Measurements from ENCODE around the gene CWH43.

GRCh38 chr4:48962636-48963035 lies 23.4 kb upstream of the CWH43 start:
- no peak for TF ChIP-seq GTF2F1 (IDR thresholded peaks at IDR 0.05; ENCODE audit: low read depth, low read length)
- no peak for TF ChIP-seq HDAC2 (IDR thresholded peaks at IDR 0.05)
- no peak for TF ChIP-seq KLF13 (tag; IDR thresholded peaks at IDR 0.05; ENCODE audit: borderline replicate concordance, low read depth)
- TF ChIP-seq ZFP1 (CRISPR knock-in tag; IDR thresholded peaks at IDR 0.05): no peak
- no peak for TF ChIP-seq KHSRP (IDR thresholded peaks at IDR 0.05)
- no peak for TF ChIP-seq CTCF (IDR thresholded peaks at IDR 0.05 in 2 of 3, conservative IDR thresholded peaks at IDR 0.05 in 1 of 3; ENCODE audit: insufficient read depth in 2 of 3, low read depth in 1 of 3, low read length in 3 of 3)
- no peak for TF ChIP-seq JUNB (CRISPR knock-in tag; conservative IDR thresholded peaks at IDR 0.05)
- no peak for TF ChIP-seq POLR2AphosphoS5 (IDR thresholded peaks at IDR 0.05; ENCODE audit: control insufficient read depth, insufficient read depth, low read depth, low read length)
- no peak for TF ChIP-seq LEF1 (IDR thresholded peaks at IDR 0.05)
- TF ChIP-seq SMAD3 (CRISPR knock-in tag; conservative IDR thresholded peaks at IDR 0.05): no peak
